ENCODE measurements around the gene SBNO2.

SBNO2 gene

DNA sequence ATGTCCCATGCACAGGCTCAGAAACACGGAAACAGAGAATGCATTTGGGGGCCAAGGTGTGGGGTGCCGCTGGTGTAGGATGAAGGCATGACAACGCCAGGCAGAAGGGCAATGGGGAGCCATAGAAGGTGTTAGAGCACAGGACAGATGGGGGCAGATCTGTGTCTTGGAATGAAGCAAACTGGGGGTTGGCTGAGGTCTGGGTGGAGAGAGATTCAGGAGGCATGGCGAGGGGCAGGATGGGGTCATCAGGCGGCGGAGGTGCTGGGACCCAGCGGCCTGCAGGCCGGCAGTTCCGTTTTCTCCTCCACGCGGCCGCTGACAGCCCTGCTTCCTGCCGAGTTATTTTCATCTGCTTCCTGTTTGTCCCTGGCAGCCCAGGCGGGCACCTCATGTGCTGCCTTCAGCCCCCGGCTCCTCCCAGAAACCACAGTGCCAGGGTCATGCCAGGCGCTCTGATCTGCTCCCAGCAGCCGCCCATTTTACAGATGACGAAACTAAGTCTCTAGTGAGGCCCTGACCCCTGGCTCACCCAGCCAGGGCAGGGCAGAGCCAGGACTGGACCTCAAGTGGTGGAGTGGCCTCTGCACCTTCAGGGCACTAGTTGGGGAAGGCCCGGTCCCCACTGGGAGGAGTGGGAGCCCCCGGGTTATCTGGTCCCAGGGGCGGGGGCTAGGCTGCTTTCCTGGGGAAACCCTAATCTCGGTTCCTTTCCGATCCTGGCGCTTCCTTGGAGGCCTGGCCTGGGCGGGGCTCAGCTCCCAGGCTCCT lies 104.9 kb downstream of the SBNO2 start:
- ATAC-seq: no peak

DNA sequence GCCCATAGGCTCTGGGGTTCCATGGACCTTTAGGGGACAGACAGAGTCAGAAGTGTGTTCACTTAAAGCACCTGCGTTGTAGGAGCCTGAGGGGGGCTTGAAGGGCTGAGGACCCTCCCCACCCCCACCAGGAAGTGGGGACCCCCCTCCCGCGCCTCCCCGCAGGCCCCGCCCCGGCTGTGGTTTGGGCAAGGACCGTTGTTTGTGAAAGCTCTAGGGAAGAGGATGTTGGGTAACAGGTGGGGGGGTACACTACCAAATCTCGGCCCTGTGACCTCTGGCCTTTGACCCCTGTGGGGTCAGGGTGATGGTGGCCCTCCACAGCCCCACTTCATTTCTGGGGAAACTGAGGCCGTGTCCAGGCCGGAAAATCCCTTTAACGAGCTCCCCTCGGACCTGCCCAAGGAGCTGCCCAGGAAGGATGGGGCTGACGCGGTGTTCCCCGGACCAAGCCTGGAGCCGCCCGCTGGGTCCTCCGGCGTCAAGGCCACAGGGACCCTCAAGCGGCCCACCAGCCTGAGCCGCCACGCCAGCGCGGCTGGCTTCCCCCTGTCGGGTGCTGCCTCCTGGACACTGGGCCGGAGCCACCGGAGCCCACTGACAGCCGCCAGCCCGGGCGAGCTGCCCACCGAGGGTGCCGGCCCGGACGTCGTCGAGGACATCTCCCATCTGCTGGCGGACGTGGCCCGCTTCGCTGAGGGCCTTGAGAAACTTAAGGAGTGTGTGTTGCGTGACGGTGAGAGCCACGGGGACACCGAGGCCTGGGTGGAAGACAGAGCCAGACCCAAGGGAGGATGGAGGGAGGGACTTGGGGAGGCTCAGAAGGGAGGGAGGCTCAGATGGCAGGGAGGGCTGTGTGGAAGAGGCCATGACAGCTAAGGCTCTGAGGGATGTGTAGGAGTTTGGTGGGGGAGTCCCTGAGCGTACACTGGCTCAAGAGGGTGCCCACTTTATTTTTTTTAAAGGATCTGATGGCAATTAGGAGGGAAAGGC lies 105.8 kb downstream of the SBNO2 start:
- TF ChIP-seq ZFP3 (CRISPR knock-in tag; IDR thresholded peaks at IDR 0.05) (peak; percentile 97), ARNTL (CRISPR knock-in tag; IDR thresholded peaks at IDR 0.05; ENCODE audit: borderline replicate concordance, low read depth) (no peak)
- no peak for ATAC-seq

More for the DNA sequence above, 104.9 kb downstream of the SBNO2 start:
- TF ChIP-seq ISL1 (CRISPR knock-in tag; IDR thresholded peaks at IDR 0.05) (no peak), TCF4 (CRISPR knock-in tag; IDR thresholded peaks at IDR 0.05; ENCODE audit: borderline replicate concordance) (no peak), ZFP3 (CRISPR knock-in tag; IDR thresholded peaks at IDR 0.05) (no peak; the same call in 1 of the 2 replicates), OSR1 (CRISPR knock-in tag; IDR thresholded peaks at IDR 0.05) (no peak), PPARA (CRISPR knock-in tag; IDR thresholded peaks at IDR 0.05; ENCODE audit: borderline replicate concordance) (no peak), BACH2 (CRISPR knock-in tag; IDR thresholded peaks at IDR 0.05; ENCODE audit: borderline replicate concordance) (no peak), ARNTL (CRISPR knock-in tag; IDR thresholded peaks at IDR 0.05; ENCODE audit: borderline replicate concordance, low read depth) (no peak), ZNF8 (CRISPR knock-in tag; IDR thresholded peaks at IDR 0.05) (no peak), SNAI2 (CRISPR knock-in tag; IDR thresholded peaks at IDR 0.05) (no peak), ESRRG (CRISPR knock-in tag; IDR thresholded peaks at IDR 0.05) (no peak), CSDC2 (CRISPR knock-in tag; IDR thresholded peaks at IDR 0.05) (no peak)
- TF ChIP-seq, protein P1, sequence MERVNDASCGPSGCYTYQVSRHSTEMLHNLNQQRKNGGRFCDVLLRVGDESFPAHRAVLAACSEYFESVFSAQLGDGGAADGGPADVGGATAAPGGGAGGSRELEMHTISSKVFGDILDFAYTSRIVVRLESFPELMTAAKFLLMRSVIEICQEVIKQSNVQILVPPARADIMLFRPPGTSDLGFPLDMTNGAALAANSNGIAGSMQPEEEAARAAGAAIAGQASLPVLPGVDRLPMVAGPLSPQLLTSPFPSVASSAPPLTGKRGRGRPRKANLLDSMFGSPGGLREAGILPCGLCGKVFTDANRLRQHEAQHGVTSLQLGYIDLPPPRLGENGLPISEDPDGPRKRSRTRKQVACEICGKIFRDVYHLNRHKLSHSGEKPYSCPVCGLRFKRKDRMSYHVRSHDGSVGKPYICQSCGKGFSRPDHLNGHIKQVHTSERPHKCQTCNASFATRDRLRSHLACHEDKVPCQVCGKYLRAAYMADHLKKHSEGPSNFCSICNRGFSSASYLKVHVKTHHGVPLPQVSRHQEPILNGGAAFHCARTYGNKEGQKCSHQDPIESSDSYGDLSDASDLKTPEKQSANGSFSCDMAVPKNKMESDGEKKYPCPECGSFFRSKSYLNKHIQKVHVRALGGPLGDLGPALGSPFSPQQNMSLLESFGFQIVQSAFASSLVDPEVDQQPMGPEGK (CRISPR knock-in tag; IDR thresholded peaks at IDR 0.05; ENCODE audit: borderline replicate concordance): no peak
- TF ChIP-seq, protein P2, sequence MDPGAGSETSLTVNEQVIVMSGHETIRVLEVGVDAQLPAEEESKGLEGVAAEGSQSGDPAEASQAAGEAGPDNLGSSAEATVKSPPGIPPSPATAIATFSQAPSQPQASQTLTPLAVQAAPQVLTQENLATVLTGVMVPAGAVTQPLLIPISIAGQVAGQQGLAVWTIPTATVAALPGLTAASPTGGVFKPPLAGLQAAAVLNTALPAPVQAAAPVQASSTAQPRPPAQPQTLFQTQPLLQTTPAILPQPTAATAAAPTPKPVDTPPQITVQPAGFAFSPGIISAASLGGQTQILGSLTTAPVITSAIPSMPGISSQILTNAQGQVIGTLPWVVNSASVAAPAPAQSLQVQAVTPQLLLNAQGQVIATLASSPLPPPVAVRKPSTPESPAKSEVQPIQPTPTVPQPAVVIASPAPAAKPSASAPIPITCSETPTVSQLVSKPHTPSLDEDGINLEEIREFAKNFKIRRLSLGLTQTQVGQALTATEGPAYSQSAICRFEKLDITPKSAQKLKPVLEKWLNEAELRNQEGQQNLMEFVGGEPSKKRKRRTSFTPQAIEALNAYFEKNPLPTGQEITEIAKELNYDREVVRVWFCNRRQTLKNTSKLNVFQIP (CRISPR knock-in tag; IDR thresholded peaks at IDR 0.05; ENCODE audit: borderline replicate concordance, low read depth): no peak
- TF ChIP-seq, protein P3, sequence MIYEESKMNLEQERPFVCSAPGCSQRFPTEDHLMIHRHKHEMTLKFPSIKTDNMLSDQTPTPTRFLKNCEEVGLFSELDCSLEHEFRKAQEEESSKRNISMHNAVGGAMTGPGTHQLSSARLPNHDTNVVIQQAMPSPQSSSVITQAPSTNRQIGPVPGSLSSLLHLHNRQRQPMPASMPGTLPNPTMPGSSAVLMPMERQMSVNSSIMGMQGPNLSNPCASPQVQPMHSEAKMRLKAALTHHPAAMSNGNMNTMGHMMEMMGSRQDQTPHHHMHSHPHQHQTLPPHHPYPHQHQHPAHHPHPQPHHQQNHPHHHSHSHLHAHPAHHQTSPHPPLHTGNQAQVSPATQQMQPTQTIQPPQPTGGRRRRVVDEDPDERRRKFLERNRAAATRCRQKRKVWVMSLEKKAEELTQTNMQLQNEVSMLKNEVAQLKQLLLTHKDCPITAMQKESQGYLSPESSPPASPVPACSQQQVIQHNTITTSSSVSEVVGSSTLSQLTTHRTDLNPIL (CRISPR knock-in tag; IDR thresholded peaks at IDR 0.05; ENCODE audit: low read depth): no peak

DNA sequence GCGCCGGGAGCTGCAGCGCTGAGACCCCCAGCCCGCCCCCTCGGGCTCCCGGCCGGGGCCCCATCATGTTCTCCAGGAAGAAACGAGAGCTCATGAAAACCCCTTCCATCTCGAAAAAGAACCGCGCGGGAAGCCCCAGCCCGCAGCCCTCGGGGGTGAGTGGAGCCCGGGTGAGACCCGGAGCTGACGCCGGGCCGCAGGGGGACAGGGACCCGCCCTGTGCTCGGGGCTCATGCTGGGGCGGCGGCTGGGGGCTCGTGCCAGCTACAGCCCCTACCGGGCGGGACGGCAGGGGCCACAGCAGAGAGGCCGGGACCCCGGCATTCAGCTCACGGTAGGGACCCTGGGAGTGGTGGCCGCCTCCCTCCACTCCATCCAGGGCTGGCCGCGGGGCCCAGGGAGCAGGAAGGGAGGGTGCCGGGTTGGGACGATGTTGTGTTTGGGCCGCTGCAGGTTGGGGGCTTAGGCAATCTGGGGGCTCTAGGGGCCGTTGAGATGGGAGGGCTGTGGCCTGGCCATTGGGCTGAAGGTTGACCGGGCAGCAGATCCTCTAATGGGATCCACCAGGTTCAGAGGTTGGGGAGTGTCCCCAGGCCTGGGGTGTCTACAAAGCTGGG lies 106.6 kb downstream of the SBNO2 start:
- no peak for ATAC-seq
- TF ChIP-seq ZNF70 (CRISPR knock-in tag; IDR thresholded peaks at IDR 0.05) (no peak), ESRRG (CRISPR knock-in tag; IDR thresholded peaks at IDR 0.05) (no peak), ARNTL (CRISPR knock-in tag; IDR thresholded peaks at IDR 0.05; ENCODE audit: borderline replicate concordance, low read depth) (no peak), ZFP30 (CRISPR knock-in tag; IDR thresholded peaks at IDR 0.05) (no peak)
- TF ChIP-seq, protein P1 (CRISPR knock-in tag; IDR thresholded peaks at IDR 0.05; ENCODE audit: borderline replicate concordance): no peak
- TF ChIP-seq, protein P3 (CRISPR knock-in tag; IDR thresholded peaks at IDR 0.05; ENCODE audit: low read depth): no peak
